SH-SY5Y (cell line): ENCODE results near the gene CEACAM16.

Source experiments
- GATA2 ChIP-seq: IDR thresholded peaks from 2 replicates; pipeline ENCODE4 v1.6.1; 2011; ENCODE audit warnings: mild to moderate bottlenecking, low read depth, low read length
- GATA3 ChIP-seq: IDR thresholded peaks from 2 replicates; pipeline ENCODE4 v1.6.1; 2011; ENCODE audit warnings: low read depth, mild to moderate bottlenecking, low read length, moderate library complexity

DNA sequence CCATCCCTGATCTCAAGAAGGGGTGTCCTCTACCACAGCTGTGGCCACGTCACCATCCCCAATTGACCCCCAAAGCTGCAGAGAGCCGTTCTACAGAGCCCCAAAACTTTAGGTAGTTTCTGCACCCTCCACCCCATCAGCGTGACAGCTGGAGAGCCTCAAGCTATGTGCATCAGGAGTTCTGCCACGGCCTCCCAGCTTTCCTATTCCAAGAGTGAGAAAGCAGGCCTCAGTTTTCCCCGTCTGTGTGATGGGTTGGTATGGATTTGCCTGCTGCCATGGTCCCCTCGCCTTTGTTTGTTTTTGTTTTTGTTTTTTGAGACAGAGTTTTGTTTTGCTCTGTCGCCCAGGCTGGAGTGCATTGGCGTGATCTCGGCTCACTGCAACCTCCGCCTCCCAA is 51.0 kb downstream of the CEACAM16 start:
- TF ChIP-seq GATA2 (no peak), GATA3 (no peak)
